ENCODE results near the gene AHSP.

- TF ChIP-seq POLR2AphosphoS5 (IDR thresholded peaks at IDR 0.05; ENCODE audit: borderline replicate concordance, low read depth, low read length) (no peak), EZH2 (IDR thresholded peaks at IDR 0.05) (no peak)
Measured at GRCh38 chr16:31532896-31533295, 5.2 kb downstream of the AHSP start.

Data from SK-N-MC (cell line).